Measurements from ENCODE around the gene USPL1.
A peak's percentile ranks its signal among the peaks of the same experiment; 100 is the strongest.
"Not testable (repeated sequence)": the region's sequence is repeated elsewhere in the genome, so short reads cannot be mapped to it uniquely, and the experiment has no call there.

Gene USPL1

GRCh38 chr13:30610311-30610710 is 7.4 kb upstream of the USPL1 start:
- no peak for DNase-seq (ENCODE audit: low read depth)

GRCh38 chr13:30615481-30615865 is 2.2 kb upstream of the USPL1 start:
- DNase-seq (ENCODE audit: low read depth) = no peak
- peak overlapping the region; percentile 65 for H3K4me3 ChIP-seq (ENCODE audit: low read depth, low read length)

More at GRCh38 chr13:30610311-30610710, 7.4 kb upstream of the USPL1 start:
- H3K4me3 ChIP-seq (ENCODE audit: low read depth, low read length) = no peak overlapping the region

GRCh38 chr13:30615866-30616541 is 1.7 kb upstream of the USPL1 start:
- no peak for DNase-seq (ENCODE audit: low read depth)
- H3K4me3 ChIP-seq (ENCODE audit: low read depth, low read length) = peak overlapping the region; percentile 65

- peak overlapping the region; percentile 65 for H3K4me3 ChIP-seq (ENCODE audit: low read depth, low read length)
- DNase-seq (ENCODE audit: low read depth) = peak; percentile 66
Observed at GRCh38 chr13:30616927-30617314, 799 bp upstream of the USPL1 start.

- DNase-seq (ENCODE audit: low read depth) = no peak
Observed at GRCh38 chr13:30618186-30618929, 638 bp downstream of the USPL1 start.

GRCh38 chr13:30618930-30619279 is 1.2 kb downstream of the USPL1 start:
- H3K4me3 ChIP-seq (ENCODE audit: low read depth, low read length) = peak overlapping the region; percentile 65
- DNase-seq (ENCODE audit: low read depth) = no peak

More at GRCh38 chr13:30618186-30618929, 638 bp downstream of the USPL1 start:
- H3K4me3 ChIP-seq (ENCODE audit: low read depth, low read length) = peak overlapping the region; percentile 65

- H3K4me3 ChIP-seq (ENCODE audit: low read depth, low read length) = peak overlapping the region; percentile 65
- no peak for DNase-seq (ENCODE audit: low read depth)
Observed at GRCh38 chr13:30619731-30620130, 2.0 kb downstream of the USPL1 start.

GRCh38 chr13:30620941-30621340 is 3.2 kb downstream of the USPL1 start:
- no peak for DNase-seq (ENCODE audit: low read depth)
- H3K4me3 ChIP-seq (ENCODE audit: low read depth, low read length) = no peak overlapping the region

- no peak for DNase-seq (ENCODE audit: low read depth)
- no peak overlapping the region for H3K4me3 ChIP-seq (ENCODE audit: low read depth, low read length)
Observed at GRCh38 chr13:30622551-30622950, 4.8 kb downstream of the USPL1 start.

- no peak for DNase-seq (ENCODE audit: low read depth)
- H3K4me3 ChIP-seq (ENCODE audit: low read depth, low read length) = no peak overlapping the region
Observed at GRCh38 chr13:30623392-30623791, 5.7 kb downstream of the USPL1 start.

GRCh38 chr13:30624630-30625029 is 6.9 kb downstream of the USPL1 start:
- DNase-seq (ENCODE audit: low read depth) = no peak
- H3K4me3 ChIP-seq (ENCODE audit: low read depth, low read length) = no peak overlapping the region

GRCh38 chr13:30629527-30629926 is 11.8 kb downstream of the USPL1 start:
- no peak for DNase-seq (ENCODE audit: low read depth)
- H3K4me3 ChIP-seq (ENCODE audit: low read depth, low read length) = no peak overlapping the region

- no peak overlapping the region for H3K4me3 ChIP-seq (ENCODE audit: low read depth, low read length)
- no peak for DNase-seq (ENCODE audit: low read depth)
Observed at GRCh38 chr13:30633861-30634260, 16.1 kb downstream of the USPL1 start.

- no peak overlapping the region for H3K4me3 ChIP-seq (ENCODE audit: low read depth, low read length)
- no peak for DNase-seq (ENCODE audit: low read depth)
Observed at GRCh38 chr13:30634838-30635237, 17.1 kb downstream of the USPL1 start.

- DNase-seq (ENCODE audit: low read depth) = no peak
- no peak overlapping the region for H3K4me3 ChIP-seq (ENCODE audit: low read depth, low read length)
Observed at GRCh38 chr13:30638301-30638700, 20.6 kb downstream of the USPL1 start.

- no peak for DNase-seq (ENCODE audit: low read depth)
- H3K4me3 ChIP-seq (ENCODE audit: low read depth, low read length) = no peak overlapping the region
Observed at GRCh38 chr13:30639671-30640070, 22.0 kb downstream of the USPL1 start.

GRCh38 chr13:30641173-30641572 is 23.5 kb downstream of the USPL1 start:
- not testable (repeated sequence) for DNase-seq (ENCODE audit: low read depth); H3K4me3 ChIP-seq (ENCODE audit: low read depth, low read length)

GRCh38 chr13:30645629-30646028 is 27.9 kb downstream of the USPL1 start:
- H3K4me3 ChIP-seq (ENCODE audit: low read depth, low read length) = no peak overlapping the region
- DNase-seq (ENCODE audit: low read depth) = no peak

GRCh38 chr13:30647420-30647819 is 29.7 kb downstream of the USPL1 start:
- DNase-seq (ENCODE audit: low read depth) = no peak
- H3K4me3 ChIP-seq (ENCODE audit: low read depth, low read length) = no peak overlapping the region

GRCh38 chr13:30647824-30648521 is 30.3 kb downstream of the USPL1 start:
- H3K4me3 ChIP-seq (ENCODE audit: low read depth, low read length) = no peak overlapping the region
- DNase-seq (ENCODE audit: low read depth) = no peak
